K562 (cell line): Measurements from ENCODE around the gene PRIM1. TPM values are rescaled to one million over a fixed set of nuclear protein-coding genes. Genes with fewer than 3 reads are reported as not detected.
A peak's percentile ranks its signal among the peaks of the same experiment; 100 is the strongest.

Experiments
- CEBPG ChIP-seq, 3 experiments: fragments of 200-800 bp in 1 of 3; sonication (Bioruptor generic) in 1 of 3; sonication (generic) in 1 of 3; formaldehyde crosslinking in 1 of 3; IDR thresholded peaks in 2 of 3; conservative IDR thresholded peaks in 1 of 3; 2 replicates each; pipeline versions ENCODE4 v1.6.1 to v1.8.0; 2016 to 2022; ENCODE audit warnings: missing compliant biosample characterization in 2 of 3, missing genetic modification characterization in 2 of 3, mild to moderate bottlenecking in 1 of 3, missing genetic modification reagents in 1 of 3
- CSDE1 ChIP-seq, 2 experiments: fragments of 450-650 bp; IDR thresholded peaks; 2 replicates each; pipeline ENCODE4 v1.6.1; 2016; ENCODE audit warnings: mild to moderate bottlenecking in 1 of 2
- FOXP1 ChIP-seq: sonication (generic); formaldehyde crosslinking; IDR thresholded peaks from 2 replicates; pipeline ENCODE4 v1.8.0; 2022; ENCODE audit warnings: mild to moderate bottlenecking, missing genetic modification reagents
- HIVEP1 ChIP-seq: fragments of 250-450 bp; sonication (Bioruptor Pico); IDR thresholded peaks from 2 replicates; pipeline ENCODE4 v1.4.0; 2020; ENCODE audit warnings: mild to moderate bottlenecking
- HMG20B ChIP-seq: fragments of 250-450 bp; sonication (Bioruptor Pico); IDR thresholded peaks from 2 replicates; pipeline ENCODE4 v1.5.0; 2021; ENCODE audit warnings: mild to moderate bottlenecking
- KDM2B ChIP-seq: fragments of 250-450 bp; sonication (Bioruptor Pico); IDR thresholded peaks from 2 replicates; pipeline ENCODE4 v1.8.0; 2021; ENCODE audit warnings: mild to moderate bottlenecking, moderate library complexity
- PML ChIP-seq: IDR thresholded peaks from 2 replicates; pipeline ENCODE4 v1.6.1; 2012; ENCODE audit warnings: low read length, inconsistent platforms
- SIRT6 ChIP-seq: IDR thresholded peaks from one replicate; pipeline ENCODE4 v1.6.1; 2012; ENCODE audit warnings: low read depth, mild to moderate bottlenecking, control low read depth, inconsistent platforms, low read length, moderate library complexity
- SPI1 ChIP-seq: IDR thresholded peaks from 2 replicates; pipeline ENCODE4 v1.6.1; 2011; ENCODE audit warnings: low read depth, low read length, control low read depth, borderline replicate concordance
- SREBF2 ChIP-seq: sonication (generic); formaldehyde crosslinking; IDR thresholded peaks from 2 replicates; pipeline ENCODE4 v1.4.0; 2020; ENCODE audit warnings: mild to moderate bottlenecking, missing genetic modification reagents
- SUPT5H ChIP-seq: fragments of 450-650 bp; IDR thresholded peaks from 2 replicates; pipeline ENCODE4 v1.6.1; 2016
- polyA plus RNA-seq, 8 experiments: library from polyadenylated mRNA; depleted of rRNA in 4 of 8; stranded (reverse) in 5 of 8; unstranded in 3 of 8; fragments of >200 nt; fragmentation: Nextera tagmentation in 2 of 8; fragmentation: Illumina TruSeq in 1 of 8; extraction: Ambion mirVana in 2 of 8; extraction: Trizol in 1 of 8; gene quantifications; 2 replicates each; pipeline versions ENCODE4 v1.2.1 to v1.2.3, GENCODE V29; 2011 to 2014; ENCODE audit warnings: inconsistent platforms in 1 of 8, missing spikeins in 1 of 8
- total RNA-seq, 7 experiments: library from RNA; depleted of rRNA in 6 of 7; stranded (reverse); fragments of >200 nt in 6 of 7; fragmentation: Illumina TruSeq in 2 of 7; extraction: Trizol in 2 of 7; gene quantifications; 2 replicates each; pipeline versions ENCODE4 v1.2.1 to v1.2.3, GENCODE V29; 2011 to 2021; ENCODE audit warnings: low replicate concordance in 1 of 7
- TF ChIP-seq, protein P1 (sequence below): sonication (generic); formaldehyde crosslinking; IDR thresholded peaks from 2 replicates; pipeline ENCODE4 v1.8.1; 2023; ENCODE audit warnings: missing genetic modification reagents, mild to moderate bottlenecking, borderline replicate concordance
- TF ChIP-seq, protein P2 (sequence below): IDR thresholded peaks from 3 replicates; pipeline ENCODE4 v1.6.1; 2011; ENCODE audit warnings: borderline replicate concordance, mild to moderate bottlenecking; ENCODE audit not compliant: insufficient read length, insufficient read depth
- TF ChIP-seq, protein P3 (sequence below): fragments of 250-450 bp; sonication (Bioruptor Pico); IDR thresholded peaks from 2 replicates; pipeline ENCODE4 v1.5.0; 2020; ENCODE audit warnings: mild to moderate bottlenecking, borderline replicate concordance
- TF ChIP-seq, protein P4 (sequence below): sonication (generic); formaldehyde crosslinking; IDR thresholded peaks from 2 replicates; pipeline ENCODE4 v1.8.1; 2023; ENCODE audit warnings: mild to moderate bottlenecking, missing genetic modification reagents
- TF ChIP-seq, protein P5 (sequence below), 2 experiments: fragments of 250-450 bp in 1 of 2; fragments of 450-650 bp in 1 of 2; sonication (Bioruptor Pico) in 1 of 2; IDR thresholded peaks; 2 replicates each; pipeline versions ENCODE4 v1.6.1 to v1.8.0; 2016 to 2021; ENCODE audit warnings: mild to moderate bottlenecking in 2 of 2, moderate library complexity in 2 of 2, missing compliant biosample characterization in 1 of 2, missing genetic modification characterization in 1 of 2

Gene PRIM1
- total and polyA plus RNA-seq, 9 of the 15 experiments (the other 6 are each of a cell fraction or from before 2014, with no cell fraction given) = 67.2 to 179 (median 140) TPM

DNA sequence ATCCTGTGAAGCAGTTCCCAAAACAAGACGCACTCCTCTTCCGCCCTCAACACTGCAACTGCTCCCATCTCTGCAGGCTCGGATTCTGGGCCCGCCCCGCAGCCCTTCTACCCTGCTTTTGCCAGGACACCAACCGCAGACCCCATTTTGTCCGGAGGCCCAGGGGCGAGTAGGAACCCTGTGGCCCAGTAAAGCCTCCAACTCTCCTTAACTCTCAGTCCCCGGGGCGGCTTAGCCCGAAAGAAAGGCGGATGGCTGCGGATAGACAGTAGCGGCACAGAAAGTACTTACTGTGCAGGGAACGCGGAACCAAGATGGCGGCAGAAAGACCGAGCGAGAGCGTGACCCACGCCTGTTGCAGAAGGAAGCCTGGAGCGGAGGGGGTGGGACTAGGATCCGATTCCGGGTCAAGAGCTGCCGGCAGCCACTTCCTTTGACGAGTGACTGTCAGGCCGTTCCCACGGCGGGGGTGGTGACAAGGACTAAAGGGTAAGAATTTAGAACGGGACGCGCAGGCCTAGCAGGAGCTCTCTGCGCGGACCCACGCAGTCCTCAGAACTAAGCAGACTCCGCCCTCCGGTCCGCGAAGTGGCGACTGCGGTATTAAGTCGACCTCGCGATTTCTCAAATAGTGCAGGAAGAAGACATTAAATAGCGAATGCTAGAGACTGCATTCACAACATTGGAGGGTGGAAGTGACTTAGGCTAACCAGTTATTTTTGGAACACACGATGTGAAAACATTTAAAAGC, 27.0 kb downstream of the PRIM1 start, which contains the start of gene NACA (continued):
- TF ChIP-seq, protein P1, sequence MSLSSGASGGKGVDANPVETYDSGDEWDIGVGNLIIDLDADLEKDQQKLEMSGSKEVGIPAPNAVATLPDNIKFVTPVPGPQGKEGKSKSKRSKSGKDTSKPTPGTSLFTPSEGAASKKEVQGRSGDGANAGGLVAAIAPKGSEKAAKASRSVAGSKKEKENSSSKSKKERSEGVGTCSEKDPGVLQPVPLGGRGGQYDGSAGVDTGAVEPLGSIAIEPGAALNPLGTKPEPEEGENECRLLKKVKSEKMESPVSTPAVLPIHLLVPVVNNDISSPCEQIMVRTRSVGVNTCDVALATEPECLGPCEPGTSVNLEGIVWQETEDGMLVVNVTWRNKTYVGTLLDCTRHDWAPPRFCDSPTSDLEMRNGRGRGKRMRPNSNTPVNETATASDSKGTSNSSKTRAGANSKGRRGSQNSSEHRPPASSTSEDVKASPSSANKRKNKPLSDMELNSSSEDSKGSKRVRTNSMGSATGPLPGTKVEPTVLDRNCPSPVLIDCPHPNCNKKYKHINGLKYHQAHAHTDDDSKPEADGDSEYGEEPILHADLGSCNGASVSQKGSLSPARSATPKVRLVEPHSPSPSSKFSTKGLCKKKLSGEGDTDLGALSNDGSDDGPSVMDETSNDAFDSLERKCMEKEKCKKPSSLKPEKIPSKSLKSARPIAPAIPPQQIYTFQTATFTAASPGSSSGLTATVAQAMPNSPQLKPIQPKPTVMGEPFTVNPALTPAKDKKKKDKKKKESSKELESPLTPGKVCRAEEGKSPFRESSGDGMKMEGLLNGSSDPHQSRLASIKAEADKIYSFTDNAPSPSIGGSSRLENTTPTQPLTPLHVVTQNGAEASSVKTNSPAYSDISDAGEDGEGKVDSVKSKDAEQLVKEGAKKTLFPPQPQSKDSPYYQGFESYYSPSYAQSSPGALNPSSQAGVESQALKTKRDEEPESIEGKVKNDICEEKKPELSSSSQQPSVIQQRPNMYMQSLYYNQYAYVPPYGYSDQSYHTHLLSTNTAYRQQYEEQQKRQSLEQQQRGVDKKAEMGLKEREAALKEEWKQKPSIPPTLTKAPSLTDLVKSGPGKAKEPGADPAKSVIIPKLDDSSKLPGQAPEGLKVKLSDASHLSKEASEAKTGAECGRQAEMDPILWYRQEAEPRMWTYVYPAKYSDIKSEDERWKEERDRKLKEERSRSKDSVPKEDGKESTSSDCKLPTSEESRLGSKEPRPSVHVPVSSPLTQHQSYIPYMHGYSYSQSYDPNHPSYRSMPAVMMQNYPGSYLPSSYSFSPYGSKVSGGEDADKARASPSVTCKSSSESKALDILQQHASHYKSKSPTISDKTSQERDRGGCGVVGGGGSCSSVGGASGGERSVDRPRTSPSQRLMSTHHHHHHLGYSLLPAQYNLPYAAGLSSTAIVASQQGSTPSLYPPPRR (CRISPR knock-in tag) = no peak
- TF ChIP-seq KDM2B (CRISPR knock-in tag) (no peak), HIVEP1 (CRISPR knock-in tag) (no peak), PML (peak; percentile 88), SIRT6 (no peak), CEBPG (CRISPR knock-in tag; IDR thresholded peaks at IDR 0.05) (no peak), CEBPG (tag; conservative IDR thresholded peaks at IDR 0.05 in 1 of 2, IDR thresholded peaks at IDR 0.05 in 1 of 2) (no peak), SPI1 (peak; percentile 75), SUPT5H (peak; percentile 98), HMG20B (CRISPR knock-in tag) (no peak), CSDE1 (IDR thresholded peaks at IDR 0.05) (peak in 1 of 2 experiments; percentile 82; a peak in 2 of 4 replicates), SREBF2 (CRISPR knock-in tag) (no peak), FOXP1 (CRISPR knock-in tag) (no peak; the same call in 1 of the 2 replicates)
- TF ChIP-seq, protein P2, sequence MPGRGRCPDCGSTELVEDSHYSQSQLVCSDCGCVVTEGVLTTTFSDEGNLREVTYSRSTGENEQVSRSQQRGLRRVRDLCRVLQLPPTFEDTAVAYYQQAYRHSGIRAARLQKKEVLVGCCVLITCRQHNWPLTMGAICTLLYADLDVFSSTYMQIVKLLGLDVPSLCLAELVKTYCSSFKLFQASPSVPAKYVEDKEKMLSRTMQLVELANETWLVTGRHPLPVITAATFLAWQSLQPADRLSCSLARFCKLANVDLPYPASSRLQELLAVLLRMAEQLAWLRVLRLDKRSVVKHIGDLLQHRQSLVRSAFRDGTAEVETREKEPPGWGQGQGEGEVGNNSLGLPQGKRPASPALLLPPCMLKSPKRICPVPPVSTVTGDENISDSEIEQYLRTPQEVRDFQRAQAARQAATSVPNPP = no peak
- TF ChIP-seq, protein P3, sequence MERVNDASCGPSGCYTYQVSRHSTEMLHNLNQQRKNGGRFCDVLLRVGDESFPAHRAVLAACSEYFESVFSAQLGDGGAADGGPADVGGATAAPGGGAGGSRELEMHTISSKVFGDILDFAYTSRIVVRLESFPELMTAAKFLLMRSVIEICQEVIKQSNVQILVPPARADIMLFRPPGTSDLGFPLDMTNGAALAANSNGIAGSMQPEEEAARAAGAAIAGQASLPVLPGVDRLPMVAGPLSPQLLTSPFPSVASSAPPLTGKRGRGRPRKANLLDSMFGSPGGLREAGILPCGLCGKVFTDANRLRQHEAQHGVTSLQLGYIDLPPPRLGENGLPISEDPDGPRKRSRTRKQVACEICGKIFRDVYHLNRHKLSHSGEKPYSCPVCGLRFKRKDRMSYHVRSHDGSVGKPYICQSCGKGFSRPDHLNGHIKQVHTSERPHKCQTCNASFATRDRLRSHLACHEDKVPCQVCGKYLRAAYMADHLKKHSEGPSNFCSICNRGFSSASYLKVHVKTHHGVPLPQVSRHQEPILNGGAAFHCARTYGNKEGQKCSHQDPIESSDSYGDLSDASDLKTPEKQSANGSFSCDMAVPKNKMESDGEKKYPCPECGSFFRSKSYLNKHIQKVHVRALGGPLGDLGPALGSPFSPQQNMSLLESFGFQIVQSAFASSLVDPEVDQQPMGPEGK (CRISPR knock-in tag) = no peak
- TF ChIP-seq, protein P4, sequence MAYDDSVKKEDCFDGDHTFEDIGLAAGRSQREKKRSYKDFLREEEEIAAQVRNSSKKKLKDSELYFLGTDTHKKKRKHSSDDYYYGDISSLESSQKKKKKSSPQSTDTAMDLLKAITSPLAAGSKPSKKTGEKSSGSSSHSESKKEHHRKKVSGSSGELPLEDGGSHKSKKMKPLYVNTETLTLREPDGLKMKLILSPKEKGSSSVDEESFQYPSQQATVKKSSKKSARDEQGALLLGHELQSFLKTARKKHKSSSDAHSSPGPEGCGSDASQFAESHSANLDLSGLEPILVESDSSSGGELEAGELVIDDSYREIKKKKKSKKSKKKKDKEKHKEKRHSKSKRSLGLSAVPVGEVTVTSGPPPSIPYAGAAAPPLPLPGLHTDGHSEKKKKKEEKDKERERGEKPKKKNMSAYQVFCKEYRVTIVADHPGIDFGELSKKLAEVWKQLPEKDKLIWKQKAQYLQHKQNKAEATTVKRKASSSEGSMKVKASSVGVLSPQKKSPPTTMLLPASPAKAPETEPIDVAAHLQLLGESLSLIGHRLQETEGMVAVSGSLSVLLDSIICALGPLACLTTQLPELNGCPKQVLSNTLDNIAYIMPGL (CRISPR knock-in tag) = no peak; the same call in 1 of the 2 replicates
- TF ChIP-seq, protein P5, sequence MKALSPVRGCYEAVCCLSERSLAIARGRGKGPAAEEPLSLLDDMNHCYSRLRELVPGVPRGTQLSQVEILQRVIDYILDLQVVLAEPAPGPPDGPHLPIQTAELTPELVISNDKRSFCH (CRISPR knock-in tag; IDR thresholded peaks at IDR 0.05) = no peak
- TF ChIP-seq, protein P5 (tag; IDR thresholded peaks at IDR 0.05) = 0 out of 2 replicates have a peak, but pooled peaks have one; percentile 56
